K562 (cell line): ENCODE results near the gene VWA7. TPM values are rescaled to one million over a fixed set of nuclear protein-coding genes. Genes with fewer than 3 reads are reported as not detected.

Experiments used
- FOXK1 ChIP-seq: sonication (generic); formaldehyde crosslinking; IDR thresholded peaks from 2 replicates; pipeline ENCODE4 v1.8.0; 2022; ENCODE audit warnings: missing genetic modification reagents, mild to moderate bottlenecking, borderline replicate concordance
- HCFC1 ChIP-seq: IDR thresholded peaks from 2 replicates; pipeline ENCODE4 v1.6.1; 2012; ENCODE audit warnings: low read depth, low read length, improper control_type of control experiment
- NR1H2 ChIP-seq: sonication (generic); formaldehyde crosslinking; IDR thresholded peaks from 2 replicates; pipeline ENCODE4 v1.4.0; 2020; ENCODE audit warnings: mild to moderate bottlenecking, missing genetic modification reagents
- PHF21A ChIP-seq: fragments of 450-650 bp; IDR thresholded peaks from 2 replicates; pipeline ENCODE4 v1.6.1; 2017; ENCODE audit warnings: low read depth, borderline replicate concordance
- PHF8 ChIP-seq: fragments of 200-600 bp; sonication (generic); IDR thresholded peaks from 2 replicates; pipeline ENCODE4 v1.6.1; 2012; ENCODE audit warnings: mixed run types, mild to moderate bottlenecking, inconsistent platforms, low read length, moderate library complexity, borderline replicate concordance
- RERE ChIP-seq: sonication (generic); formaldehyde crosslinking; IDR thresholded peaks from 2 replicates; pipeline ENCODE4 v1.8.0; 2023; ENCODE audit warnings: missing genetic modification reagents, mild to moderate bottlenecking, borderline replicate concordance
- SRSF9 ChIP-seq: fragments of 200-400 bp; formaldehyde crosslinking; IDR thresholded peaks from 2 replicates; pipeline ENCODE4 v1.6.1; 2017; ENCODE audit warnings: low read depth, low read length, borderline replicate concordance
- TARDBP ChIP-seq: fragments of 450-650 bp; IDR thresholded peaks from 2 replicates; pipeline ENCODE4 v1.6.1; 2016
- ZC3H11A ChIP-seq: IDR thresholded peaks from 2 replicates; pipeline ENCODE4 v1.6.1; 2012; ENCODE audit warnings: low read depth, low read length, improper control_type of control experiment
- polyA plus RNA-seq, 8 experiments: library from polyadenylated mRNA; depleted of rRNA in 4 of 8; stranded (reverse) in 5 of 8; unstranded in 3 of 8; fragments of >200 nt; fragmentation: Nextera tagmentation in 2 of 8; fragmentation: Illumina TruSeq in 1 of 8; extraction: Ambion mirVana in 2 of 8; extraction: Trizol in 1 of 8; gene quantifications; 2 replicates each; pipeline versions ENCODE4 v1.2.1 to v1.2.3, GENCODE V29; 2011 to 2014; ENCODE audit warnings: inconsistent platforms in 1 of 8, missing spikeins in 1 of 8
- total RNA-seq, 7 experiments: library from RNA; depleted of rRNA in 6 of 7; stranded (reverse); fragments of >200 nt in 6 of 7; fragmentation: Illumina TruSeq in 2 of 7; extraction: Trizol in 2 of 7; gene quantifications; 2 replicates each; pipeline versions ENCODE4 v1.2.1 to v1.2.3, GENCODE V29; 2011 to 2021; ENCODE audit warnings: low replicate concordance in 1 of 7
- TF ChIP-seq, protein P1 (sequence below): fragments of 250-450 bp; sonication (Bioruptor Pico); IDR thresholded peaks from 2 replicates; pipeline ENCODE4 v1.5.1; 2021; ENCODE audit warnings: mild to moderate bottlenecking
- TF ChIP-seq, protein P2 (sequence below): fragments of 450-650 bp; IDR thresholded peaks from 2 replicates; pipeline ENCODE4 v1.6.1; 2016; ENCODE audit warnings: missing biosample characterization, missing genetic modification characterization
- TF ChIP-seq, protein P3 (sequence below): sonication (generic); formaldehyde crosslinking; IDR thresholded peaks from 2 replicates; pipeline ENCODE4 v1.8.1; 2023; ENCODE audit warnings: mild to moderate bottlenecking, missing genetic modification reagents

The VWA7 gene
- total and polyA plus RNA-seq, 9 of the 15 experiments (the other 6 are each of a cell fraction or from before 2014, with no cell fraction given): 0.18 to 2.9 (median 0.95) TPM

GRCh38 chr6:31776989-31777666 lies at the start of gene VWA7 (continued):
- TF ChIP-seq RERE (CRISPR knock-in tag) (no peak), PHF21A (peak; percentile 89), ZC3H11A (no peak; the same call in 1 of the 2 replicates), HCFC1 (peak; percentile 52; the same call in 1 of the 2 replicates), SRSF9 (no peak), TARDBP (peak; percentile 94), FOXK1 (CRISPR knock-in tag) (peak; percentile 92), PHF8 (peak; percentile 30; the same call in 1 of the 2 replicates), NR1H2 (CRISPR knock-in tag) (no peak)
- TF ChIP-seq, protein P1, sequence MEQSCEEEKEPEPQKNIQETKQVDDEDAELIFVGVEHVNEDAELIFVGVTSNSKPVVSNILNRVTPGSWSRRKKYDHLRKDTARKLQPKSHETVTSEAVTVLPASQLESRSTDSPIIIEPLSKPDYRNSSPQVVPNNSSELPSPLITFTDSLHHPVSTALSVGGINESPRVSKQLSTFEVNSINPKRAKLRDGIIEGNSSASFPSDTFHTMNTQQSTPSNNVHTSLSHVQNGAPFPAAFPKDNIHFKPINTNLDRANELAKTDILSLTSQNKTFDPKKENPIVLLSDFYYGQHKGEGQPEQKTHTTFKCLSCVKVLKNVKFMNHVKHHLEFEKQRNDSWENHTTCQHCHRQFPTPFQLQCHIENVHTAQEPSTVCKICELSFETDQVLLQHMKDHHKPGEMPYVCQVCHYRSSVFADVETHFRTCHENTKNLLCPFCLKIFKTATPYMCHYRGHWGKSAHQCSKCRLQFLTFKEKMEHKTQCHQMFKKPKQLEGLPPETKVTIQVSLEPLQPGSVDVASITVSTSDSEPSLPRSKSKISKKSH (CRISPR knock-in tag): no peak
- TF ChIP-seq, protein P2, sequence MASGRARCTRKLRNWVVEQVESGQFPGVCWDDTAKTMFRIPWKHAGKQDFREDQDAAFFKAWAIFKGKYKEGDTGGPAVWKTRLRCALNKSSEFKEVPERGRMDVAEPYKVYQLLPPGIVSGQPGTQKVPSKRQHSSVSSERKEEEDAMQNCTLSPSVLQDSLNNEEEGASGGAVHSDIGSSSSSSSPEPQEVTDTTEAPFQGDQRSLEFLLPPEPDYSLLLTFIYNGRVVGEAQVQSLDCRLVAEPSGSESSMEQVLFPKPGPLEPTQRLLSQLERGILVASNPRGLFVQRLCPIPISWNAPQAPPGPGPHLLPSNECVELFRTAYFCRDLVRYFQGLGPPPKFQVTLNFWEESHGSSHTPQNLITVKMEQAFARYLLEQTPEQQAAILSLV (tag): no peak
- TF ChIP-seq, protein P3, sequence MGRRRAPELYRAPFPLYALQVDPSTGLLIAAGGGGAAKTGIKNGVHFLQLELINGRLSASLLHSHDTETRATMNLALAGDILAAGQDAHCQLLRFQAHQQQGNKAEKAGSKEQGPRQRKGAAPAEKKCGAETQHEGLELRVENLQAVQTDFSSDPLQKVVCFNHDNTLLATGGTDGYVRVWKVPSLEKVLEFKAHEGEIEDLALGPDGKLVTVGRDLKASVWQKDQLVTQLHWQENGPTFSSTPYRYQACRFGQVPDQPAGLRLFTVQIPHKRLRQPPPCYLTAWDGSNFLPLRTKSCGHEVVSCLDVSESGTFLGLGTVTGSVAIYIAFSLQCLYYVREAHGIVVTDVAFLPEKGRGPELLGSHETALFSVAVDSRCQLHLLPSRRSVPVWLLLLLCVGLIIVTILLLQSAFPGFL: no peak
